AG04450 (cell line): ENCODE measurements around the gene FANCC. TPM values are rescaled to one million over a fixed set of nuclear protein-coding genes. Genes with fewer than 3 reads are reported as not detected.

Source experiments
- CTCF ChIA-PET: fragments of 300-600, 350-600 bp; formaldehyde crosslinking; extraction: SDS; loops from one replicate; lab custom pipeline; 2022; ENCODE audit warnings: antibody characterized with exemption, inconsistent platforms; lab: Charles Lee
- POLR2A ChIA-PET: fragments of 350-600 bp; formaldehyde crosslinking; extraction: SDS; loops from one replicate; lab custom pipeline; 2021; ENCODE audit warnings: antibody characterized with exemption, inconsistent platforms; lab: Yijun Ruan, JAX
- DNase-seq: peaks from one replicate; pipeline ENCODE4 v3.0.0-alpha.2; 2011; ENCODE audit warnings: low read depth, low spot score
- H3K27ac ChIP-seq: one replicate; pipeline ENCODE4 v1.5.1; 2012; ENCODE audit warnings: low read depth, low read length, control low read depth
- H3K27me3 ChIP-seq: one replicate; pipeline ENCODE4 v1.6.0; 2012; ENCODE audit warnings: low read length; ENCODE audit not compliant: control insufficient read depth, insufficient read depth
- H3K4me3 ChIP-seq: 2 replicates; pipeline ENCODE4 v1.5.1; 2011; ENCODE audit warnings: mild to moderate bottlenecking, low read depth, low read length, control low read depth
- H3K9me3 ChIP-seq: 2 replicates; pipeline ENCODE4 v1.5.1; 2012; ENCODE audit warnings: low read length; ENCODE audit not compliant: control insufficient read depth, insufficient read depth
- polyA plus RNA-seq: library from polyadenylated mRNA; depleted of rRNA; stranded (reverse); fragments of >200 nt; gene quantifications from 2 replicates; pipeline ENCODE4 v1.2.3, GENCODE V29; 2011
- TF ChIP-seq, protein P1 (sequence below): IDR thresholded peaks from 2 replicates; pipeline ENCODE4 v1.5.1; 2011; ENCODE audit warnings: low read depth, low read length, control low read depth, inconsistent platforms

The FANCC gene
- polyA plus RNA-seq, 1 experiment = 10.8 TPM

DNA sequence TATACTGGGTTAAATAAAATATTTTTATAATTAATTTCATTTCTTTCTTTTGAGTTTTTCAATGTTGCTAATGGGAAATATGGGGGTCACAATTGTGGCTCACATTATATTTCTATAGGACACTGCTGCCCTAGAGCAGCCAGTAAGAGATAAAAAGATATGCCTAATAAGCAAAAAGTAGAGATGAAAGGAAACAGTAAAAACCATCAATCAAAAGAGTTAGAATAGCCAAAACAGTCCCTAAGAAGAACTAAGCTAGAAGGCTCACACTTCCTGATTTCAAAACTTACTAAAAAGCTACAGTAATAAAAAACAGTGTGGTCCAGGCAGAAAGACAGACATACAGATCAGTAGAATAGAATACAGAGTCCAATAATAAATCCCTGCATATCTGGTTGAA lies 104.4 kb downstream of the FANCC start:
- POLR2A ChIA-PET = no interaction called here
- no peaks in the 10 kb centered on the region for H3K27me3 ChIP-seq
- no peaks in the 10 kb centered on the region for H3K9me3 ChIP-seq
- H3K27ac ChIP-seq = no peak overlapping the region
- no peak for DNase-seq
- no peak overlapping the region for H3K4me3 ChIP-seq
- CTCF ChIA-PET = interaction anchor here (1.4 kb wide), 1 partner anchor 33 kb away, joined by 5 read pairs; no protein-coding TSS in a partner anchor
- TF ChIP-seq, protein P1, sequence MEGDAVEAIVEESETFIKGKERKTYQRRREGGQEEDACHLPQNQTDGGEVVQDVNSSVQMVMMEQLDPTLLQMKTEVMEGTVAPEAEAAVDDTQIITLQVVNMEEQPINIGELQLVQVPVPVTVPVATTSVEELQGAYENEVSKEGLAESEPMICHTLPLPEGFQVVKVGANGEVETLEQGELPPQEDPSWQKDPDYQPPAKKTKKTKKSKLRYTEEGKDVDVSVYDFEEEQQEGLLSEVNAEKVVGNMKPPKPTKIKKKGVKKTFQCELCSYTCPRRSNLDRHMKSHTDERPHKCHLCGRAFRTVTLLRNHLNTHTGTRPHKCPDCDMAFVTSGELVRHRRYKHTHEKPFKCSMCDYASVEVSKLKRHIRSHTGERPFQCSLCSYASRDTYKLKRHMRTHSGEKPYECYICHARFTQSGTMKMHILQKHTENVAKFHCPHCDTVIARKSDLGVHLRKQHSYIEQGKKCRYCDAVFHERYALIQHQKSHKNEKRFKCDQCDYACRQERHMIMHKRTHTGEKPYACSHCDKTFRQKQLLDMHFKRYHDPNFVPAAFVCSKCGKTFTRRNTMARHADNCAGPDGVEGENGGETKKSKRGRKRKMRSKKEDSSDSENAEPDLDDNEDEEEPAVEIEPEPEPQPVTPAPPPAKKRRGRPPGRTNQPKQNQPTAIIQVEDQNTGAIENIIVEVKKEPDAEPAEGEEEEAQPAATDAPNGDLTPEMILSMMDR = no peak

DNA sequence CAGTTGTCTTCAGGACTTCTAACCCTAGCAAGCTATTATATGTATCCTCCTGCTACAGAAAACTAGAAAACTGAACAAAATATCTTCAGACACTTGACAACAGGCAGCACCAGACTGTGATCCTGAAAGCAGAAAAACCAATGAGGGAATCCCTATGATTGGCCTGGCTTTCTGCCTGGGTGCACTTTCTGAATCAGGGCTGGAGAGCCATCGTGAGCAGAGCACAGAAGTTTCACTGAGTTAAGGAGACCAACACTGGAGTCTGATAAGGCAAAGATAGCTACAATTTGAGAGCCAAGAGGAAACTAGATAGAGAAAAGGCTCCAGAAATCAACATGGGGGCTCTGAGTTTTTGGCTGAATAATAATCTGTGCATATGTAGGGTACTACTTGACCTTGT lies 106.5 kb downstream of the FANCC start:
- CTCF ChIA-PET = interaction anchor here (0.7 to 1.4 kb wide), 3 partner anchors 43 to 1737 kb away, joined by 3 to 4 read pairs (median 3); no protein-coding TSS in a partner anchor
- no peak overlapping the region for H3K27ac ChIP-seq

DNA sequence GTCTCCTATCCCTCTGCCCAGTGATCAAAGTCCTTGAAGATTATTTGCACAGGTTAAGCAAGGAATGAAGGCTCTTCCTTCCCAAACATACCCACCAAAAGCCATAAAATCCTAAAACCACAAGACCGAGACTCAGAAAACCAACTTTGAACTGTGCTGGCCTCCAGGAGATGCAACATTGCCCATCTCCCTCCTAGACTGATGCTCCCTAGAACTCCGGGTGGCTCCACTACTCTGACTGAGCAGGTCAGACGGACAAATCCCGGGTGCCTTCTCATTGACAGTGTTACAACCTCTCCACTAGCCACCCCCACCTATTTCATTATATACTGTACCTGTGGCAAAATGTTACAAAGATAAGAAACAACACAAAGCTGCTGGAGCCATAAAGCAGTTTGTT lies 110.1 kb downstream of the FANCC start:
- no peak overlapping the region for H3K27ac ChIP-seq

More for the DNA sequence above, 106.5 kb downstream of the FANCC start:
- H3K9me3 ChIP-seq = no peaks in the 10 kb centered on the region
- H3K4me3 ChIP-seq = no peak overlapping the region
- no peaks in the 10 kb centered on the region for H3K27me3 ChIP-seq
- TF ChIP-seq, protein P1 = no peak
- DNase-seq = no peak
- POLR2A ChIA-PET = no interaction called here

DNA sequence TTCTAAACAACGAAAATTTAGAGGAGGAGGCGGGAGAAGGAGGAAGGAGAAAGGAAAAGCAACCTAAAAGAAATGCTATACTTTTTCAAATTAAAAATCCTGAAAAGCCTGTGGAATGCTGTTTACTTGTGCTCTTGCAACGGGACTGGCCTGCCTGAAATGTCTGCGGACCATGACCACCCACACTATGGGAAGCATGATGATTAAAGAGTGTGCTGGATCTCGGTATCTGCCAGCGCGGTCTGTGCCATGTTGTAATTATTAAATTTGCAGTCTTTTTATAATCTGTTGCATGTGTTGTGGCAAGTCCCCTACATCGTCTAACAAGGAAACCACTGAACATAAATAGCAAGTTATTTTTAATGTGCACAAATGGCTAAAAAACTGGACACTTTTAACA lies 111.4 kb downstream of the FANCC start:
- POLR2A ChIA-PET = no interaction called here
- no peak overlapping the region for H3K27ac ChIP-seq
- no peak for DNase-seq

More for the DNA sequence above, 110.1 kb downstream of the FANCC start:
- CTCF ChIA-PET = no interaction called here
- Histone ChIP-seq H3K27me3 (no peaks in the 10 kb centered on the region), H3K9me3 (no peaks in the 10 kb centered on the region), H3K4me3 (no peak overlapping the region)
- POLR2A ChIA-PET = no interaction called here
- TF ChIP-seq, protein P1 = no peak
- no peak for DNase-seq

DNA sequence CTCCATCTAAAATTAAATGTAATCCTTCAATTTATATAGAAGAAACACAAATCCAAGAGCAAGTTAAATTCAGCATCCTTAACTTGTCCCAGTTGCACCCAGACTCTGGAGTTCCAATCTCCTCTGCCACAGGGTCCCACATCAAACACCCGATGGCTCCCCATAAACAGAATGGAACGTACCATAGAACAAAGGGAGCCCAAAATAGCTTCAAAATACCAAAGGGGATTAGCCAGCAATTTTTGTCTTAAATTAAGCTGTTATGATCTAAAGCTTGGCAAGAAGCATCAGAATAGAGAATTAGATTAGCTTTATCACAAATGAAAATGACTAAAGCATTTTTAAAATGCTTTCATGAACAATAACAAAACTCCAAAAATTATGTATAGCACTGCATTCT lies 112.8 kb downstream of the FANCC start:
- H3K27ac ChIP-seq = no peak overlapping the region
- CTCF ChIA-PET = interaction anchor here (2.0 to 4.9 kb wide), 2 partner anchors 37 to 60 kb away, joined by 8 to 16 read pairs; no protein-coding TSS in a partner anchor
- H3K9me3 ChIP-seq = no peaks in the 10 kb centered on the region
- TF ChIP-seq, protein P1 = no peak
- no peaks in the 10 kb centered on the region for H3K27me3 ChIP-seq
- no peak overlapping the region for H3K4me3 ChIP-seq
- DNase-seq = no peak
- POLR2A ChIA-PET = no interaction called here

More for the DNA sequence above, 111.4 kb downstream of the FANCC start:
- TF ChIP-seq, protein P1 = no peak
- Histone ChIP-seq H3K4me3 (no peak overlapping the region), H3K27me3 (no peaks in the 10 kb centered on the region), H3K9me3 (no peaks in the 10 kb centered on the region)
- CTCF ChIA-PET = interaction anchor here (0.6 to 4.9 kb wide), 2 partner anchors 38 to 537 kb away, joined by 3 to 16 read pairs; no protein-coding TSS in a partner anchor
